Uterus (tissue), 2 donors: ENCODE measurements around the gene PLEKHH3.

Experiments used
- POLR2A ChIP-seq, 2 donors: fragments of 450-650 bp; IDR thresholded peaks; one replicate each; pipeline ENCODE4 v1.6.1; 2016; ENCODE audit warnings: antibody characterized with exemption in 2 of 2, mild to moderate bottlenecking in 1 of 2, moderate library complexity in 1 of 2
- TF ChIP-seq, protein P1 (sequence below), 4 experiments: fragments of 200-600 bp in 2 of 4; fragments of 450-650 bp in 2 of 4; sonication (generic) in 2 of 4; IDR thresholded peaks; one replicate each; pipeline ENCODE4 v1.5.1; 2016 to 2019; ENCODE audit warnings: antibody characterized with exemption in 4 of 4, mild to moderate bottlenecking in 2 of 4, moderate library complexity in 1 of 4

DNA sequence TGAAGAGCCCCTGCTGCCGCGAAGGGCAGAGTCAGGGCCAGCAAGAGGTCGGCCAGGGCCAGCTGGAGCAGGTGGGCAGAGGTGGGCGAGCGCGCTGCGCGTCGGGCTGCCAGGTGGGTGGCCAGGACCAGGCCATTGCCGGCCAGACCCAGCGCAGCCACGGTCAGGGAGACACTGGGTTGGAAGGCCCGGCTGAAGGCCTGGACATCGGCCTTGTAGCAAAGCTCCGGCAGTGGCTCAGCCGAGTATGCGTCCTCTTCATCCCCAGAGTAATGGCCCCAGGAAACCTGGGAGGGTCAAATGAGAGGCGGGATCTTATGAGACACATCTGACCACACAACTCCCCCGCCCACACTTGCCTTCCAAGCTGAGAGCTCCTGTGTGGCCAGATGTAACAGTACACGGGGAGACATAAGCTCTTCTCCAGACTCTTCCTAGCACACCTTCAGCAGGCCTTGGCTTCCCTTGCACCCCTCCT lies 3.6 kb upstream of the PLEKHH3 start:
- TF ChIP-seq, protein P1, sequence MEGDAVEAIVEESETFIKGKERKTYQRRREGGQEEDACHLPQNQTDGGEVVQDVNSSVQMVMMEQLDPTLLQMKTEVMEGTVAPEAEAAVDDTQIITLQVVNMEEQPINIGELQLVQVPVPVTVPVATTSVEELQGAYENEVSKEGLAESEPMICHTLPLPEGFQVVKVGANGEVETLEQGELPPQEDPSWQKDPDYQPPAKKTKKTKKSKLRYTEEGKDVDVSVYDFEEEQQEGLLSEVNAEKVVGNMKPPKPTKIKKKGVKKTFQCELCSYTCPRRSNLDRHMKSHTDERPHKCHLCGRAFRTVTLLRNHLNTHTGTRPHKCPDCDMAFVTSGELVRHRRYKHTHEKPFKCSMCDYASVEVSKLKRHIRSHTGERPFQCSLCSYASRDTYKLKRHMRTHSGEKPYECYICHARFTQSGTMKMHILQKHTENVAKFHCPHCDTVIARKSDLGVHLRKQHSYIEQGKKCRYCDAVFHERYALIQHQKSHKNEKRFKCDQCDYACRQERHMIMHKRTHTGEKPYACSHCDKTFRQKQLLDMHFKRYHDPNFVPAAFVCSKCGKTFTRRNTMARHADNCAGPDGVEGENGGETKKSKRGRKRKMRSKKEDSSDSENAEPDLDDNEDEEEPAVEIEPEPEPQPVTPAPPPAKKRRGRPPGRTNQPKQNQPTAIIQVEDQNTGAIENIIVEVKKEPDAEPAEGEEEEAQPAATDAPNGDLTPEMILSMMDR (IDR thresholded peaks at IDR 0.05): no peak
- peak in 1 of 2 donors; percentile 39 for TF ChIP-seq POLR2A (IDR thresholded peaks at IDR 0.05)
